GM21717 (cell line): ENCODE data around the gene ICAM2.

ENCODE experiments used
- ATAC-seq: cut with Tn5 transposase; IDR thresholded peaks from one replicate; pipeline ENCODE4 v1.9.1; 2021; ENCODE audit warnings: mild to moderate bottlenecking, moderate library complexity; ENCODE audit not compliant: unreplicated experiment

ICAM2 gene

DNA sequence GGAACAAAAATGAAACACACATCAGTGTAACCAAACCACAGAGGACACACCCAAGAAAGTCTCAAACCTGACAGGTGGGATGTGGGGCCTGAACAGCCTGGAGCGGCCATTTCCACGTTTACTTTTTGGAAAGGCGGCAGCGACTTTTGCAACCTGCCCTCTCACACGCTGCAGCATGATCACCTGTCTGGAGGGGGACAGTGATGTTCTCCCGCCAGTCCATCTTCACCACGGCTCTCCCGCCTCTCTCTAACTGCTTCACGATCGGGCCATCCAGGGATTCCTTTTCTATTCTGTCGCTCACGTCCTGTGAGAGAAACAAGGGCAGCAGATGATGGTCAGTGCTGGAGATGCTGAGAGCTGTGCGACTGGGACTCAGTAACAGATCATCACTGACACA is 24.7 kb upstream of the ICAM2 start:
- ATAC-seq: no peak

DNA sequence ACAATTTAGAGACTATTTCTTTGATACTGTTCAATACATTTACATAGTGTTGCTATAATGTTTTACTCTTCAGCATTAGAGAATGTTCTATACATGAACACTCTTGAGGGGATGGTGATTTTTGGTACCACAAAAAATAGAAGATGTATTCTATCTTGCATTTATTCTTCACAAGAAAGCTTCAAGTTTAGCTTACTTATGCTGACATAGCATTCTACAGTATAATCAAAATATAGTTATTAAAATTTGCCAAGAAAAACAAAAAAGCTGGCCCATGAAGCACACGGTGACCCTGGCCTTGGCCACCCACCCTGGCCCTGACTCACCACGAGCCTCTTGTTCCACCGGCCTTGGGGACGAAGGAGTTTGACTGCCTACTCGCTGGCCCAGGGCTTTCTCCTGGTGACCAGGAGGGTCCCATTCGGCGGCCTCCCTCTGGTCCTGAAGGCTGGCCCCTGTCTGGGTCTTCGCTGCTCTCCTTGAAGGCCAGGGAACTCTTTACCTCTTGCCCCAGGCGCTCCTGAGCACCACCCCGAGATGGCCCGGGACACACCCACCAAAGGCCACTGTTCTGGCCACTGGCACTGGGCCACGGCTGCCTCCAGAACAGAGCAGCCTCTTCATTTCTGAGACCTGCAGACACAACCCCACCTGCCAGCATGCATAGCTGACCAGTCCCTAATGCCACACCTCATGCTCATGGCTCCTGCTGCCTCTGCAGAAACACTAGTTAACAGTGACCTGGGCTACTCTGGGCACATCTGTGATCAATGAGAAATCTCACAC is 22.5 kb upstream of the ICAM2 start:
- ATAC-seq: no peak

DNA sequence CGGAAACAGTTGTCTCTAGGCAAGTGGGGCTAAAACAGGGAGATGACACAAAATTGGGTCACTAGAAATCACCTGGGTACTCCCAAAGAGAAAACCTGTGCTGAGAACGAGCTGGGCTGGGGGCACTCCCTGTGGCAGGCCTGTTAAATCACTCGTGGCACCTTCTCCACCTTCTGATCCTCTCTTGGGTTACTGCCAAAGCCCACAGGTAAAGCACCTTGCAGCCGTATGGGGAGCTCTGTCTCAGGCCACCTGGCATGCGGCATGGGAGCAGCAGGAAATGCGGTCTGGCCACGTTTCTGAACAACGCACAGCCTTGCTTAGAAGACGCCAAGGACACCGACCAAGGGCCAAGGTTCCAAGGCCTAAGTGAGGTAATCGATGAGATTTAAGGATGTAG is 21.5 kb upstream of the ICAM2 start:
- ATAC-seq: no peak

DNA sequence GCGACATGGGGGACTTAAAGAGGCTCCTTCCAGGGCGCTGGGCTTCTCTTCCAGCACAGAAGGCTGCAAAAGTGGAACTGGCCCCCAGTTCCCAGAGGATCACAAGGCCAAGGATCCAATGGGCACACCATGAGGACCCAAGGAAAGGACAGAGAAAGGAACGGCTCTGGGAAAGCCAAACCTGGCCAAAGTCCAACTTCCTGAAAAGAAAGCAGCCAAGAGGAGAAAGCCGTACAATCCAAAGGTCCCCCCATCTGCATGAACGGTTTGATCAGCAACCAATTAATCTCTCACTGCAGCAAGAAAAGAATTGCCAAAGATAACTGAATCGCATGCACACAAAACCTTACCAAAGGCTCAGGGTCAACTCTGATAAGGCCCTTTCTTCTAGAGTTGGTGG is 19.8 kb upstream of the ICAM2 start:
- no peak for ATAC-seq

DNA sequence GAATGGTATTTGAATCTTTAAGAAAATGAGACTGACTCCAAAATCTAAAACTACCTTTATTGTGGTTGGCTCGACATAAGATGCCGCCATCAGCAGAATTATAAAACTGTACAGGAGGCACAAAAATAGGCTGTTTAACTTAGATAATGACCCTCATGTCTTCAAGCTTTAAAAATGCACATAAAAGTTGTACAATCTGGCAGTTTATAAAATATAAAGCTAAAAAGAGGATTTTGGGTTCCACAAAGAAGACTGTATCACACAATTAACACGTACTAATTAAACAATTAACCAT is 18.6 kb upstream of the ICAM2 start:
- ATAC-seq: no peak

DNA sequence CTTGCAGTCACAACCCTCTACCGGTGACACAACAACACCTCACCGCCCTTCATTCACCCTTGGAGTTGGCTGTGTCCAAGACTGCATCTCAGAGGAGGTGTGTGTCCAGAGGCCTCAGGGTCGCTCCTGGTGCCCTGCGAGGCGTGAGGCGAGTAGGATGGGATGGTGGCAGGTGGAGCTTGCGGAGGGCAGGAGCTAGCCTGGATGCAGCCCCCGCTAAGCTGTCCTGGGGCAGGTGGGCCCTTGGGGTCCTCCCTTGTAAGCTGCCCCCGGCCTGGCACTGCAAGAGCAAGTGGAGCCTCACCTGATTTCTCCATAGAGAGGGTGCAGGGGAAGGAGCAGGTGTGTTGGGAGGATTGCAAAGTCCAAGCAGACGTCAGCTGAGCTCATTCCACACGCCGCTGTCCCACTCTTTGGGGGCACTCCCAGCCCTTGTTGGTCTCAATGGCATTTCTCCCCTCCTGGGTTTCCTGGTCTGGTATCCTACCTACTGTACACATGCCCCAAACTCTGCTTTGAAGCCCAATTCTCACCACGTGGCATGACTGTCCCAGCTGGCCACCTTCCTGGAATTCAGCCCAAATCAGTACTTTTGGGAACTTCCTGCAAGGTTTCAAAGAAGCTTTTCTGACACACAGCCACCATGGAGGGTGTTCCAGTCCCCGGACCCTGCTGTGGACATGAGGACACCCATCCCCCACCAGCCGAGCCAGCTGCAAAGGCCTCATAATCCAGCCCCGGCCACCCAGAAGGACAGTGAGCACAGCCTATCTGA is 18.1 kb upstream of the ICAM2 start:
- ATAC-seq: no peak

DNA sequence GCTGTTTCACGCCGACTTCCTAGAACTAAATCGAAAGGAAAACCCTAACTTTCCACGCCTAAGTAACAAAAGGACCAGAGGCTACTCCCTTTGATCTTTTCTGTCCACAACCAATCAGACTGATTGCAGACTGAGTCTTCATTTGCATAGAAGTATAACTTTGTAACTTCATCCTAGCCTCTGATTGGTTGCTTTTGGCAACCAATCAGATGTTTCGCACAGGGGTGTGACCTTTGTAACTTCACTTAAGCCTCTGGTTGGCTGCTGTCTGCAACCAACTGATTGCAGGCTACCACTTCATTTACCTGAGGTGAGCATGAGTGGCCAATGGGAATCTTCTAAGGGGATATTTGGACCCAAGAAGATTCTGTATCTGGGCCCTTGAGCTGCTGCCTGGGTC is 17.4 kb upstream of the ICAM2 start:
- ATAC-seq: no peak

DNA sequence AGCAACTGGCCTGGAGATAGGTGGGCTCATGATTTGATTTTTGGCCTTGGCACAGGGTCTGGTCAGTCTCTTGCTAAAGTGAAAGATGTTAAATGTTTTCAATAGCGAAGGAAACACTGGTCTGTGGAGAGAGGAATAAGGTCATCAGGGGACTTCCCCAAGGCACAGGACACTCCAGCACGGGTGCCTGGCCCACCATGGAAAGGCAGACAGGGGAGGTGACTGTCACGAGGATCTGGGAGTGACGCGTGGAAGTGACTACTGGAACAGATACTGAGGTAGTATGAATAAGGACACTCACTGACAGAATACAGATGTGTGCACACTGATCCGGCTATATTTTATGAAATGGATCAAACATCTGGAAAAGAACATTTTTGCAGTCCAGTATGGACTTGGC is 16.7 kb upstream of the ICAM2 start:
- ATAC-seq: no peak

DNA sequence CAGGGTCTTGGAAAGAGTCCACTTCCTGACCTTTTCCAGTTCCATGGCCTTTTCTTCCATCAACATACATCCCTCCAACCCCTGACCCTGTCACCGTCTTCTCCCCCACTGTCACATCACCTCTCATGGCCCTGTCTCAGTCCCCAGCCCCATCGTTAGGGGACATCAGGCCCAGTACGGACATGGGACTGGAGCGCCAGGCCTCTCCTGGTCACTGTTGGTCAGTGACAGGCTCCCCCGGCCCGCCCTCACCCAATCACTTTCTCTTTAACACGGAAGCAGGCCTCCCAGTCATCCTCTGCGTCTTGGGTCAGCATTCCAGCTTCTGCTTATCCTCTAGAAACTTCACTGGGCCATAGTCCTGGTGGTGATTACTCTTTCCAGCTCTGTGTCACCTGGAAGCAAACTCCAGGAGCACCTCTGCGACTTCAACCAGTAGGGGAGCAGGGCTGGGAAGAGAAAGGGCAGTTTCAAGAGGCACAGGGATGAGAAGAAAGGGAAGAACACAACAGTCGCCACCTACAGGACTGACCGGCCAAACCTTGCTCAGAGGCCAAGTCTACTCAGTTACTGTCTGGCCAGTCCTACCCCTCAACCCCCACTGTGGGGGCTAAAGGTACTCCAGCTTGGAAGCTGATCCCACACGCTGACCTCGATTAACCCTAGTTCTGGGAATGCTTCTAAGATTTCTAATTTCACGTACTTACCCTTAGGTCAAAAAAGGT is 15.9 kb upstream of the ICAM2 start:
- no peak for ATAC-seq

DNA sequence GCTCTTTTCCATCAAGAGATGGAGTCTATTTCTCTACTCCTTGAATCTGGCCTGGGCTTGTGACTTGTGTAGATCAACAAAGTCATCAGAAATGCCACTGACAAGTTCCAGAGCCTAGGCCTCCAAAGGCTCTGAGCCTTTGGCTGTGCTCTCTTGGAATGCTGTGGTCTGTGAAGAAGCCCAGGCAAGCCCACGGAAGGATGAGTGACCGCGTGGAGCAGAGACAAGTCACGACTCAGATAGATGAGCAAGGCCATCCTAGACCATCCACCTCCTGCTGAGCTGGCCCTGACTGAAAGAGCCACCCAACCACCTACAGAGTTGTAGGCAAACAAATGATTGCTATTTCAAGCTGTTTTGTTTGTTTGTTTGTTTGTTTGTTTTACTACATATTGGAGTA is 11.6 kb upstream of the ICAM2 start:
- ATAC-seq: no peak

DNA sequence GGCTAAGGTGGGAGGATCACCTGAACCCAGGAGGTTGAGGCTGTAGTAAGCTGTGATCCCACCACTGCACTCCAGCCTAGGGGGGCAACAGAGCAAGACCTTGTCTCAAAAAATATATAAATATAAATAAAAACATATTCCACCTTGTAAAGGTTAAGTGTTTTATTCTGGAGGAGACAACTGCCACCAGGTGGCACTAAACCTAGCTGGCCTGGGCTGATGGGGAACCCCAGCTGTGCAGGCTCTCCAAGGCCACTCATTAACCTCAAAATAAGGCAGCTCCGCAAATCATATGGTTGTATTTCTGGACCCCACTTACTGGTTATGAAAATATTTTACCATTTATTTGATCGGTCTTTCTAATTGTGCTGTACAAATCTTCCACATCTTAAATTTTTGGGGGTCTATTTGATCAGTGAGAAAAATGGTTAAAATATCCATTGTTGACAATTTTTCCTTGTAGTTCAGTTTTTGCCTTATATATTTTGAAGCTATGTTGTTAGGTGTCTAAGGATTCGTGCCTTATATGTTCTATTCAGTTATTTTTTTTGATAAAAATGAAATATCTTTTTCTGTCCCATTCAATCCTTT is 8.5 kb upstream of the ICAM2 start:
- ATAC-seq: no peak

DNA sequence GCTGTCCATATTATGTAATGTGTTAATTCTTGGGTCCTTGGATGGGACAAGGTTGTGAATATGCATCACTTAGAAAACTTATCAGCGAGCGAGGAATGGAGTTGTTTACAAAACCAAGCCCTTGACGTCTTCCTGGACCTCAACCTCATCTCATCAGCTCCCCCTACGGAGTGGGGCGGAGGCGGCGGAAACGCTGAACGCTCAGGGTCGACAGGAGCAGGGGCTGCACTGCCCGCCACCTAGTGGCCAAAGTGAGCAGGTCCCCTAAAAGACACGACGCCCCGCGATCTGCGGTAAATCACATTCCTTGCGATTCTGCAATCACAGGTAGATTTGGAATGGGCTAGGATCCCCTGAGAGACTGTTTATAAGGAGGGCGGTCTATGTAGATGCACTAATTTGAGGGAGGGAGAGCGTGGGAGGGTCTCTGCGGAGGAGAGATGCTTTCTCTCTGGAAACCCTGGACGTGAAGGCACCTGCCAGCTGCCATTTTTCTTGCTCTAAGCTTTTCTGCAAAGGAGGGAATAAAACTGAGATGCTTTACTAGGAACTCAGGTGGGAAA is 5.4 kb upstream of the ICAM2 start:
- ATAC-seq: no peak

DNA sequence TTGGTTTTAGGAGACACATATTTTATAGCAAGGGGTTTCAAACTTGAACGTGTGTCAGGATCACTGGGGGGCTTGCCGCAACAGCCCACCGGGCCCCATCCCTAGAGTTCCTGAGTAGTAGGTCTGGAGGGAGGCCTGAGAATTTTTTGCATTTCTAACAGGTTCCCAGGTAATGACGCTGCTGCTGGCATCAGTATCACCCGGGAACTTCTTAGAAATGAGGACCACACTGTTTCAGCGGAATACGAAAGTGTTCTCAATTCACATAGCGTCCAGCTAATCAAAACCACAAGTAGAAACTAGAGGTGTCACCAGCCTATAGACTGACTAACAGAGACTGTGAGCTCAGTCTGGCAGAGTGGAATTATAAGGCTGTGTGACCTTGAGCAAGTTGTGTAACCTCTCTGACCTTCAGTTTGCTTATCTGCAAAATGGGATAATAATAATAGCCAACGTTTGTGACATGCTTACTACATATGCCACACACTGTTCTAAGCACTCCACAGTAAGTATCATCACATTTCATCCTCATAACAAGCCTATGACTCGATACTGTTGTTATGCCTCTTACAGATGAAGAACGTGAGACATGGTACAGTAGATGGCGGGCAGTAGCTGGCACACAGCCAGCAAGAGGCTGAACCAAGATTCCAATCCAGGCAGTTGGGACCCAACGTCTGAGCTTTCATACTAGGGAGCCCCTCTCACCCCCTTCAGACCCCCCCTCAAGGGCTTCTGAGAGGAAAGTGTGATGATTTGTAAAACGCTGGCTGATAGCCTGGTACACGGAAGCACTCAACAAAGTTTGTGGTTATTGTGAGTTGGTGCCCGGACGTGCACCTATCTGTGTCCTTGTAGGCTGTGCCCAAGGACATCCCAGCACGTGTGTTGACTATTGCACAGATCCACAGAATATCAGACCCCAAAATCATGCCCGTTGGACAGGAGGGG is 4.6 kb upstream of the ICAM2 start:
- ATAC-seq: no peak

DNA sequence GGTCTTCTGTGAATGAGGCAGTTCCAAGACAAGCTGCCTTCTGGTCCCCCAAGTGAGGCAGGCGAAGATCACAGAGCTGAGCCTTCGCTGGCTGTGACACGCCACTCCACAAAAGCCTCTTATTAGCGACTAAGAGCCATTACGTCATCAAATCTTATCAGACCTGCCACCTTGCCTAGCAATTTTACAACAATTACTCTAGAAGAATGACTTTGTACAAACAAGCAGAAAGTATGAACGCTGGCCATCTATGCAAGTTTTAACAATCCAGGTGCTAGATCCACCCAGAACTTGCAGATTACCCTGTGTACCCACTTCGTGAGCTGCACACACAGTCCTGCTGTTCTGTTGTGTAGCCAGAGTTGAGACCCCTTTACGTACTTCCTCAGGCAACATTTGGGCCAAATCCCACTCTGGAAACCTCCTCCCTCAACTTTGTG is 3.8 kb upstream of the ICAM2 start:
- no peak for ATAC-seq

DNA sequence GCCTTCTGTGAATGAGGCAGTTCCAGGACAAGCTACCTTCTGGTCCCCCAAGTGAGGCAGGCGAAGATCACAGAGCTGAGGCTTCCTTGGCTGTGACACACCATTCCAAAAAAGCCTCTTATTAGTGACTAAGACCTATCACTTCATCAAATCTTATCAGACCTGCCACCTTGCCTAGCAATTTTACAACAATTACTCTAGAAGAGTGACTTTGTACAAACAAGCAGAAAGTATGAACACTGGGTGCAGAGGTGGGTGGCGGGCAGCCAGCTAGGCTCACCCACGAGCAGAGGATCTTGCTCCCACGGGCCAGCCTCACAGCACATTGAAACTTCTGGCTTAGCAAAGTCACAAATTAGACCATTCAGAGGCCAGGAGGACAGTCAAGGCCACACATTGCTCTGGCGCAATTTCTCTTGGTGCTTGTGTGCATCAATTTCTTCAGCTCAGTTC is 2.2 kb upstream of the ICAM2 start:
- no peak for ATAC-seq

DNA sequence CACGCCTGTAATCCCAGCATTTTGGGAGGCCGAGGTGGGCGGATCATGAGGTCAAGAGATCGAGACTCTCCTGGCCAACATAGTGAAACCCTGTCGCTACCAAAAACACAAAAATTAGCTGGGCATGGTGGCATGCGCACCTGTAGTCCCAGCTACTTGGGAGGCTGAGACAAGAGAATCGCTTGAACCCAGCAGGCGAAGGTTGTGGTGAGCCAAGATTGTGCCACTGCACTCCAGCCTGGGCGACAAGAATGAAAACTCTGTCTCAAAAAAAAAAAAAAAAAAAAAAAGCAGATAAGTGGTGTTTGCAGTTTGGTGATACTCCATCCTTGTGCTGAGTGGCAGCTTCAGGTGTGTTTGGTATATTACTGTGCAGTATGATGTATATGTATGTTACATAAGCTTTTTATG is 877 bp downstream of the ICAM2 start:
- peak; percentile 4 for ATAC-seq

DNA sequence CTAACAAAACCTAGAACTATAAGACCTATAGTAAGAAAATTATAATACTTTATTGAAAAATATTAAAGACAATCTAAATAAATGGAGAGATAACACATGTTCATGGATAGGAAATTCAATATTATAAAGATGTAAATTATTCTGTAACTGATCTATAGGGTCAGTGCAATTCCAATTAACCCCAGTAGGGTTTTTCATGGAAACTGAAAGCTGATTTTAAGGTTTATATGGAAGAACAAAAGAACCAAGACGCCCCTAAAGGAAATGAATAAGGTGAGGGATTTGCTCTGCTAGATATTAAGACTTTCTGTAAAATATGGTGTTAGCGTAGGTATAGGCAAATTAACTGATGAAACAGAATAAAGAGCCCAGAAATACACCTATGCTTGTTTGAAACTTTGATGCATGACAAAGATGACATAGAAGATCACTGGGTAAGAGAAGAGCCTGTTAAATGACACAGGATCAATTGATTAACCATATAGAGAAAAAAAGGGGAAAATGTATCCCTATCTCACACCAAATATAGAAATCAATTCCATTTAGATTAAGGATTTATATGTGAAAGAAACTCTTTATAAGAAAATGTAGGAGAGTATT is 3.0 kb downstream of the ICAM2 start:
- no peak for ATAC-seq

DNA sequence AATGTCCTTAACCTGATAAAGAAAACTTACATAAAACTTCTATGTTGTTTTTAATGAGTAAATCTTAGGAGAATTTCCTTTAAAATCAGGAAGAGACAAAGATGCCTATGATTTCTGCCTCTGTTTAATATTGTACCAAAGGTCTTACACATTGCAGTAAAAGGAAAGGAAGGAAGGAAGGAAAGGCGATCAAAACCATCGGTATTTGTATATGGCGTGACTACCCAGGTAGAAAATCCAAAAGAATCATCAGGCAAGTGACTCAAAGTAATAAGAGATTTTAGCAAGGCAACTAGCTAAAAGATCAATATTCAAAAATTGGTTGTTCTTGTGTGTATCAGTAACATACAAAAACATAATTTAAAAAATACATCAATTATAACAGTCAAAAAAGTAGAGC is 3.5 kb downstream of the ICAM2 start:
- ATAC-seq: no peak

DNA sequence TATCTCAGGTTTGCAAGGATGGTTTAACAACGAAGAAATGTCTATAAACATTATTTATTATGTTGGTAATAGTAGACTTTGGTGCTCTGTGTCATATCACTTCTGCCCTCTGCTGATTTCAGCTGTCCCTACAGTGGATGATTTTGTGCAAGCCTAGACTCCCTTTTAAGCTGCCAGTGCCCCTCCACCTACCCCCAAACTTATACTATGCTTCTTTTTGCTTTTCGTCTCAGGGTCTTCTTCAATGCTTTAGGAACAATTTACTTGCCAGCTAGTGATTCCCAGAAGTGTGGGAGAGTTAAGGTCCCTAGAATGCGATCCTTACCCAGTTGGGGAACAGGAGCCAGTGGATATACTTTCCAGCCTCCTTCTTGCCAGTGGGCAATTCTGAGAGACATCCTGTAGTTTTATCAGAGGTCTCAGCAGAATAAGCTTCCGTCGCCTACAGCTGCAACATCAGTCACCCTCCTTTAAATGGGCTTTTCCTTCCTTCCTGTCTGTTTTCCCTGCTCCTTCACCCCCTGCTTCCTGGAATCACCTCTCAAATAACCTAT is 4.1 kb downstream of the ICAM2 start:
- ATAC-seq: no peak
